RPMI8226 (cell line): ENCODE data around the gene FBLN5.
"Not testable (repeated sequence)": the region's sequence is repeated elsewhere in the genome, so short reads cannot be mapped to it uniquely, and the experiment has no call there.

Experiments used
- DNase-seq: peaks from one replicate; pipeline ENCODE4 v3.0.0-alpha.2; 2015

The FBLN5 gene

DNA sequence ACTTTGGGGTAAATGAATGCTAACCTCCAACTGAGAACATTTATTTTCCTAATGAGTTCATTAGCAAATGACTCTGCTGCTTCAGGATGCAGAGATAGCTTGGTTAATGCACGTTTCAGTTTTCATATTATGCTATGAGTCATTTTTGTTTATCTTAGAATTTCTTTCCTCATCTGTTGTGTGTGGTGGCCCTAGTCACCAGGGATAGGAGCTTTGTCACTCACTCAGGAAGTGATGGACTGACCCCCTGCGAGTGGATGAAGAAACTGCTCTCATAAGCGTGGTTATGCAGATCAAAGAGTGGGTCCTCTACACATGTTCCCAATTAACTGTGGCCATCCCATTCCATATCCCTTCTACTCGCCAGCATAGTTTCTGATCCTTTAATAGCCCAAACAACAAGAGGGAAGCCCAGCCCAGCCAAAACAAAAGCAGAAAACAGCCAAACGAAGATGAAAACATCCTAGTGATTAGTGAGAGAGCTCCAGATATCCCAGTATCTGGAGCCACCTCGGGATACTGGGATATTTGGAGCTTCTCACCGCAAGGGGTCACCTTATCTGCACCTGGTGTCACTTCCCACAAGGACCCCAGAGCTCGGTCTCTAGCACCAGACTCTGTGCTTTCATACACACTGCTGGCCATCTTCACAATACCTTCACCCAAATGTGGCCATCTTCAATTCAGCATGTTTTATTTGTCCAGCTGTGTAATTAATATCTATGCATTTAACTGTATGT, 88.8 kb downstream of the FBLN5 start:
- DNase-seq: no peak

DNA sequence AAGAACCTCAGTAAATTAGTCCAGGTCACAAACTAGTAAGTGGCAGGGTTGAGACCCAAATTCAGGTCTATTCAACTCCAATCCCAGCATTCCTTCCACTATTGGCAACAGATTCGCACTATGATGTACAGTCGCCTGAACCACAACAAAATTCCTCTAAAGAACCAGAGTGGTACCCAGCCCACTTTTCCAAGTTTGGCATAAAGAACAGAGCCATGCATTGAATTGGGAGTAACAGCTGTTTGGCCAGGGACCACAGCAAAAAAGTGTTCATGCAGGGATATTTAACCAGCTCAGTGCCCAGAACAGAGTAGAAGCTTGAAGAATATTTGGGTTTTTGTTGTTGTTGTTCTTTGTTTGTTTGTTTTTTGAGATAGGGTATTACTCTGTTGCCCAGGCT, 89.9 kb downstream of the FBLN5 start:
- DNase-seq: no peak

DNA sequence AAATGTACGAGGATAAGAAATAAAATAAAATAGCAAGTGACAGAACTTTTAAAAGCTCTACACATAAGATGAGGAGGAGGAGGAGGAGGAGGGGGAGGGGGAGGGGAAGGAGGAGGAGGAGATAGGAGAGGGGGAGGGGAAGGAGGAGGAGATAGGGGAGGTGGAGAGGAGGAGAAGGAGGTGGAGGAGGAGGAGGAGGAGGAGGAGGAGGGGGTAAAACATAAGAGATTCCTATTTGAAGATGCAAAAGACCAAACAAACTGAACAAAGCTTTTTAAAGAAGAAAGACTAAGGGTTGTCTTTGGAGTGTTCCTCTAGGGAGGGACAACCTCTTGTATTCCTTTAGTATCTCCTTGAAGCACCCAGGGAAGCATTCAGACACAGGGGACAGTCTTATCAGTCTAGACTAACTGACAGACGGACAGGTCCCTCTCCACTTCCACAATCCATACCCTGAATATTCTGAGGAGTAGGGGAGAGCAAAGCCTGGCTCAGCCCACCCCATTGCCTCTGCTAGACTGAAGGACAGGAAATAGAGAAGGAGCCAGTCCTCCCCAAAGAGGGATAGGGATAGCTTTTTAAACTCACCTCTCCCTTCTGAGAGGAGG, 93.1 kb downstream of the FBLN5 start:
- DNase-seq: no peak

DNA sequence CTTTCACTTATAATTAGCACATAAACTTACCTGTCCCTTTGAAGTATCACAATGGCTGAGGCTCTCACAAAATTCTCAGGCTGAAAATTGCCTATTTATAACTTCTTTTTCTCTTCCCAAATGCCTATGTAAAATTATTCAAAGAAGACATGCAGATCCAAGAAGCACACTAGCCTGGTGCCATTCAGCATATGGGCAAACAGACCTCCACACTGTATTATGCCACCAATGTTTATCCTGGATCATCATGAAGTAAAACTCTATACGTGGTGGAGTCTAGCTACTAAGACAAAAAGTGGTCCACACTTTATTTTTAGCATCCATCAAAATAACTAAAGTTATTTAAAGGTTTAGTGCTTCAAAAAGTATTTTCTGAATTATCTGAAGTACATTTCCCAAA, 95.9 kb downstream of the FBLN5 start:
- DNase-seq: no peak

DNA sequence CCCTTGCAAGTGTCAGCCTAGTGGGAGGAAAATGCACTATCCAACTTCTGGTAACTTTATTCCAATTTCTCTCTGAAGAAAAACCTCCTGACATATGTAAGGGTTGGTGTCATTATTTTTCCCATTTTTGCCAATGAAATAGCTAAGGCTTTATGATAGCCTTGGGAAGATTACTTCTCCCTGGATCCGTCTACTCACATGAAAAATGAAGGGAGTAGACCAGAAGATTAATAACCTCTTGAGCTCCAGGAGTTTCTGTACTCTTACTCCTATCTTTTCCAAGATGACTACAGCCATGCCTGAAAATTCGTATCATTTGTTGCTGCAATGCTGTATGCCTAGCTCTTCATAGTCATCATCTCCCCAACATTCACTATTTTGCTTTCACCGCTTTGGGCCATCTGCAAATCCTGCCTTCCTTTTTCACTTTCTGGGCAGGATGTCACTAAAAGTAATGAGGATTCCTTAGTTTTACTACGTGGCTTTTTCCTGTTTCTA, 98.9 kb downstream of the FBLN5 start:
- DNase-seq: no peak

DNA sequence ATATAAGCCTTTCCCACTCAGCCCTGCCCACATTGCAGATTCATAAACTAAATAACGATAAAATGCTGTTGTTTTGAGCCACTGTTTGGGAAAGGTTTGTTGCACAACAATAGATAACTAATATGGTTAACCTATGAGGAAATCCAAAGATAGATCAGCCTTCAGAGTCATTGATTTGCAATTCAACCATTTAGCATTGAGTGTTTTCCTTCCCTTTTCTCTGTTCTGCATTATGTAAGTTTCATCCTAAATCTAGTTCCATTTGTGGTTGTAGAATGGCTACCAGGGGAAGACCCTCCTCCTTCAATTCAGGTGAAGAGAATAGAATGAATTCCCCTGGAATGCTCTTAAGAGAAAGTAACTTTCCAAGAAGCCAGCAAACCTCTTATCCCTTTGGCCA, 99.8 kb downstream of the FBLN5 start:
- no peak for DNase-seq

DNA sequence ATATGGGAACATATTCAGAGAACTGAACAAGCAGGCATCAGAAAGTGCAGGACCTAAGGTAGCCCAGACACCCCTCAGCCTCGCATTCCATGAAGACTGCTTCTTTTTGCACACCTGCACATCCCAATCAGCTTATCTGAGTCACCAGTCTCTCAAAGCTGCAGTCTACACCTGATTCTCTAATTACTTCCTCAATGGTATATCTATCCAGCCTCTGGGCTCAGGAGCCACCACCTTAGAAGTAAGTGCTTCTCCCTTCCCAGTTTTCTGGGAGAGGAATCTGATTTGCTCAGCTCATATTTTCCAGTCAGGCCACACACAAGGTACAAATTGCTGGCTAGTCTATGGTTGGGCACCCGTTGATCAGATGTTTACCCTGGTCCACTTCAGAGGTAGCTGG, 101.8 kb downstream of the FBLN5 start:
- DNase-seq: no peak

DNA sequence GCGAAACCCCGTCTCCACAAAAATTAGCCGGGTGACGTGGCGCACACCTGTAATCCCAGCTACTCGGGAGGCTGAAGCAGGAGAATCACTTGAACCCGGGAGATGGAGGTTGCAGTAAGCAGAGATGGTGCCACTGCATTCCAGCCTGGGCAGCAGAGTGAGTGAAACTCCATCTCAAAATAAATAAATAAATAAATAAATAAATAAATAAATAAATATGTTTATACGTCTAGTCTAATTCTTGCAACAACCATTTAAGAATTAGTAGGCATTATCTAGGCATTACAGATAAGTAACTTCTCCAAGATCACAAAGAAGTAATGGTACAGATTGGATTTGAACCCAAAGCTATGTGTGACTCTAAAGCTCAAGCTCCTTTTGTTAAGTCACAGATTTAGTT, 102.4 kb downstream of the FBLN5 start:
- DNase-seq: not testable (repeated sequence)

DNA sequence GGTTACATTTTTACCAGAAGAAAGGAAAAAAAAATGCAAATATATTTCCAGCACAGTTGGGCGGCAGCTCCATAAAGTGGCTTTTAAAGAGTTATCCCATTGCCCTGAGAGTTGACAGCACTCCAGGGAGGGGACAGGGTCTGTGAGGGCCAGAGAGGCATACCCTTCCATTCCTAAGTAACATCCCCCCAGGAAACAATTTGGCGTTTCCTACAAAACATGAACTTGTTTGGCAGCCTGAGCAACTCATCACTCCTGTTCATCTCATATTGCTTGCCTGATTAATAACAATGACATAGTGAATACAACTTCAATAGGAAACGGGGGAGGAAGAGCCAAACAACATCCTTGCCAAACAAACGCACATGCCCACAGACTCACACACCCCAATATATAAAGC, 103.5 kb downstream of the FBLN5 start:
- no peak for DNase-seq

DNA sequence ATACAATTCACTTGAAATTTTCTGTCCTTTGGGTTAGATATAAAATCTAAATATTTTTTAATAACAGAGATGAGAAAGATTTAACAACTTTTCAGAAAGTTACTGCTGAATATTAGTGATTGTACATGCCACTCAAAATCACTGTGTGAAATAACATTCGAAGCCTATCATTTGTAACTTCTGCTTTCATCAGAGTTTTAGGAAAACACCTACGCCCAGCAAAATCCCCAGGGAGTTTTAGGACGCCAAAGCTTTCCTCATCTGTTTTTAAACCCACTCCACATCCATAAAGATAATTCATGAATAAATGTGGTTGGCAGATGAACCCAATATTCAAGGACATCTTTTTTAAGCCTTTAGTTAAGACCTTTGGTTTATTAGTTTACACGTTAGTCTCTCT, 104.1 kb downstream of the FBLN5 start:
- no peak for DNase-seq

DNA sequence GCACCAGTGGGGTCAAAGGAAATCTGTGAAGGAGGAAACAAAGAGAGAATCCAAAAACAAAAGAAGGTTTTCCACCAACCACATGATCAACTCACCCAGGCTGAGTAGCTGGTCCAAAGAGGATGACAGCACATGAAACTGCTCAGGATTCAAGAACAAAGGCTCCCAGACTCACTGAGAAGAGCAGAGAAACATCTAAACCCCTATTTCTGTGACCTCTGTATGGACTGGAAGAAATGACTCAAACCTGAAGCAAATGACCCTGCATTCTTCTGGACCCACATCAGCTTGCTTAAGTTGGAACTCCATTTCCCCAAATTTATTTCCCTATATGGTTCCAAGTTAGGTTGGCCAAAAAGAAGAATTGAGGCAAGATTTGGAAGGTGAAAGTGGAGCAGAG, 106.4 kb downstream of the FBLN5 start:
- no peak for DNase-seq

DNA sequence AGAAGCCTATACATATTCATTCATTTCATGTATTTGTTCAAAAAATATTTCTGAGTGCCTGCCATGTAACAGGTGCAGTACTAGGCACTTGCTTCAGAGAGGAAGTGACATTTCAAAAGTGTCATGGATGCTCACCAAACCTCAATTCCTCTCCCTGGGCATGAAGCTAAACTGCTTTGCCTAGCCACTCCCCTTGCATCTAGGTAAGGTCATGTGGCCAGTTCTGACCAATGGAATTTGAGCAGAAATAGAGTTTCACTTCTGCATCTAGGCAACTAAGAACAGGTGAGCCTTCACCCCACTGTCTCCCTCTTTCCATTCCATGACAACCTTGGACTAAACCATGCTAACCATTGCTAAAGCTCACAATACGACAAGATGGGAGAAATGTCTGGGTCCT, 107.7 kb downstream of the FBLN5 start:
- DNase-seq: peak; percentile 20

DNA sequence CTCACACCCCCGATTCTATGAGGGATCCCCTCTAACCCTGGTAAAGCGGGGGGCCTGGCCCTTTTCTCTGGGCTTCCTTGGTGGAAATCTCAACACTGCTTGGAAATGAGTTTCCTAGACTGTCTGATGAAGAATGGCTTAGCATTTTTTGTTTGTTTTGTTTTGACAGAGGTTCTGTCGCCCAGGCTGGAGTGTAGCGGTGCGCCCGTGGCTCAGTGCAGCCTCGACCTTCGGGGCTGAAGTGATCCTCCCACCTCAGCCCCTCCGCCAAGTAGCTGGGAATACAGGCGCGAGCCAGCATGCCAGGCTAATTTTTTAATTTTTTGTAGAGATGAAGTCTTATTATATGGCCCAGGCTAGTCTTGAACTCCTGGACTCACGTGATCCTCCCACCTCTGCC, 110.4 kb downstream of the FBLN5 start:
- DNase-seq: no peak

DNA sequence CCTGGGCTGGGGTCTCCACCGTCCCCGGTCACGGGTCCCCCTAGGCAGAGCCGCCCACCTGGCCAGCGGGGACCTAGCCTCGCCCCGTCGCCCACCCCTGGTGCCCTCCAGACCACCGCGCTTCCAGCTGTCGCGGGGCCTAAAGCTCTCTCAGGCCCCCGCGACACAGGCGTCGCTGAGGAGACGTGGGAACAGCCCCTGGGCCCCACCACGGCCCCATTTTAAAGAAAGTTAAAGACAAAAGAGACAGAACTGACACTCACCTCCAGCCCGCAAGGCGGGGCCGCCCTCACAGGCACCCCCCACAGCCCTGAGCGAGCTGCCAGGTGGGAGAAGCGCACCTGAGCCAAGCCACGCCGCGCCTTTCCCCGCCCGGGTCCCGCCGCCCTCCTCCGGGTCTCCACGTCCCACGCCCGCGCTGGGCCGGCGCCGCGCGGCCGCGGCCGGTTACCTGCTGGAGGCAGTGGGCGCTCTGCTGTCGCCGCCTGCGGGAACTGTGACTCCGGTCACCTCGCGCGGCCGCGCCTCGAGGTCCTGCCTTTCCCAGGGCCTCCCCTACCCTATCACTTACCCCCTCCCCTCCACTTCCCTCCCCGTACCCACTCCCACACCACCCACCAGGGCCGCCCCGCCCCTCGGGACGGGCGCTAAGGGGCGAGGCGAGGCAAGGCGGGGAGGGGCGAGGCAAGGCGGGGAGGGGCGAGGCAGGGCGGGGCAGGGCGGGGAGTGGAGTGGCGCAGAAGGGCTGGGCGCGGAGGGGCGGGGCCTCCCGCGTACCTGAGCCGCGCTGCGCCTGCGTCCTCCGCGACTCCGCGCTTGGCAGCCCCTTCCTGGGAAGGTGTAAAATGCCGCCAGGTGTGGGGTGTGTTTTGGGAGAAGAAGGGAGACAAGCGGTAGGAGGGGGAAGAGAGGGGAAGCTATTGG, 111.3 kb downstream of the FBLN5 start:
- peak; percentile 43 for DNase-seq

DNA sequence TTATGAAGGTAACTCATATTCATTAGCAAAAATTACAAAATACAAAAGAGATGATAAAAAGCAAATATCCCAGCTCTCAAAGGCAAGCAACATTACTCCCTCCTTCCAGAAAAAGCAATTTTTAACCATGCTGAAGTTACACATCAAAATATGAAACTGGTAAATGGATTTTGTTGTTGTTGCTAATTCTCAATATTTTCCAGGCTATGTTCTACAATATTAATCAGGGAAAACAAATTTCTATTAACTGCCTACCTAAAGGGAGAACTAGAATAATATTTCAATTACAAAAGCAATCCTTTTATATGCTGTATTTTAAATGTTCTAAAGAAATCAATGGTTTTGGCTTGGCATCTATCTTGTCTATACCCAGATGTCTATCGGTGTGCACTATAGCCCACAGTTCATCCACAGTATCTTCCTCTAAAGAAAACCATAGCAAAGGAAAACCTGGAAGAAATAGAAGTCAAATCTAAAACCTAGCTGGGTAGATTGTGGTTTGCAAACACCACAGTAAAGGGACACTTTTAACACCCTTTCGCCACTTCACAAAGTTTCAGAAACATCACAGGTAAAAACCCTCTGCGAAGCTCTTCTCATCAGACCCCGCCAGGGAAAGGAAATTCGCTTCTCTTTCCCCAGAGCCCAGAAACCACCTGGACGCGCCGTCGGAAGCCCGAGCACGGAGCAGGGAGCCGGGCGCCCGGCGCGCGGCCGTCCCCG, 112.1 kb downstream of the FBLN5 start:
- DNase-seq: no peak

DNA sequence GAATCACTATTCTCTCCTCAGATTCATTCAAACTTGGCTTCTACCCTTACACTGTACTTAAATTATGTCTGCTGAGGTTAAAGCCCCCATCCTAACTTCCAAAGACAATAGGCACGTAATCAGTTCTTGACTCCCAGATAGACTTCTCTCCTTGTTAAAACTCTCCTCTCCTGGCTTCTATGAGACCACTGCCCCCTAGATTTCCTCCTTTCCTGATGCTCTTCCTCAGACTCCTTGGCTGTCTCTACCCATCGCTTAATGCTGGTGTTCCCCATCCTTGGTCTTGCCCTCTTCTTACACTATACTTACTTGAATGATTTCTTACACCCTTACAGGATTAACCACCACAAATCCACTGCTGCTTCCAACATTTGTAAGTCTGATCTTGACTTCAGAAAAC, 112.9 kb downstream of the FBLN5 start:
- no peak for DNase-seq

DNA sequence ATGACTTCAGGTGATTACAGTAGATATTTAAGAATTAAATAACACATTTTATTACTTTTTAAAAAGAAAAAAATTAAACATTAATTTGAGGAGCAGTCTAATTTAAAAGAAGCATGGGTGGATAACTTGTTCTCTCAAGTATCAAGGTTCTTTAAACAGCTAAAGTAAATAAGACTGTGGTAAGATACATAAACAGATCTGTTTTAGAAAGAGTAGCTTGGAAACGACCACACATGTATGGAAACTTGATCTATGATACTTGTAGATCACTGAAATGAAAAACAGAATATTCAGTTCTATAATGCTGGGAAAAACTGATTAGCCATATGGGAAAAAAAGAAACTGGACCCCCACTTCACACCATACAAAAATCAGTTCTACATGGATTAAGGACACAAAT, 116.2 kb downstream of the FBLN5 start:
- DNase-seq: no peak

DNA sequence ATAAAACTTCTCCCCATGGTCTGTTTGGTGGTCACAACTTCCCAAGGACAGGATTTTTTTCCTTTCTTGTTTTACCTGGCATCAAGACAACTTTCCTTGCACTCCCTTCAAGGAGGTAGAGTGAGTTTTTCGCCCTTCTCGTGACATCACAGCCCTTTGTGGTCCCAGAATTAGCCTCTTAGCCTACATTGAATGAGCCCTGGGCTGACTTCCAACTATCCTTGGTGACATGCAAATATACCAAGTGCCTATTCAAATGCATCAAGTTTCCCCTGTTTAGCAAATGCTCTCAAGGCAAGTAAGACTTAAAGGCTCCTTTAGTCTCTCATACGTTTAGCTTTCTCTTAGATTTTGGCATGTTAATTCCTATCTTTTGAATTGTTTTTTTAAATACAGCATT, 116.7 kb downstream of the FBLN5 start:
- DNase-seq: no peak

DNA sequence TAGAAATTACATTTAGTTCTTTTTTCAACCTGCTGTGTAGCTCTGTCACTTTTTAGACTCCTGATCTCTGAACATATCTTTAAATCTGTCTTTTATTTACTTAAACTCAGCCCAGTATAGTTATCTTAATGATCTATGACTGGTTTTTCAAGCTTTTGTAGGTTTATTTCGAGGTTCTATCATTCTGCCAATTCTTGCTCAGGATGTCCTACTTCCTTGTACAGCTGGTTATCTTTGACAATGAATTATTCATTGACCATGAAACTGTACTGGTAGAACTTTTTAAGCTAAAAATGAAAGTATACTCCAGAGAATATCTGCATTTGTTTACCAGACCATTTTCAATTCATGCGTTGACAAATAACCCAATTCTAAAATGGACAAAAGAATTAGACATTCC, 118.0 kb downstream of the FBLN5 start:
- DNase-seq: no peak

DNA sequence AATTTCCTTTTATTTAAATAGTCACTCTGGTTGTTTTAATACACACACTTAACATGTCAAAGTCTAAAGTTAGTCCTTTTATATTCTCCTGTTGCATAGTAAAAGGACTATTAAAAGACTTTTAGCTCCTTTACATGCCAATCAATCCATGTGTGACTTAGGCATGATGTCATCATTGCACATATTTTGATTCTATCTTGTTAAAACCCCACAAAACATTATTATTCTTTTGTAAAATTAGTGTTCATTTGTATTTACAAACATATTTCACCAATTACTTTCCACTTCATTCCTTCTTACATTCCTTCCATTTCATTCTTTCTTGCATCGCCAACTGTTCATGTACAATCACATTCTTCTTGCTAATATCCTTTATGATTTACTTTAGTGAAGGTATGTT, 119.7 kb downstream of the FBLN5 start:
- DNase-seq: no peak
